Activated CD8-positive, alpha-beta T cell treated with anti-CD3 and anti-CD28 coated beads for 36 hours (primary cell): ENCODE measurements around the gene TMCO4. TPM values are rescaled to one million over a fixed set of nuclear protein-coding genes. Genes with fewer than 3 reads are reported as not detected.
A peak's percentile ranks its signal among the peaks of the same experiment; 100 is the strongest.

Experiments used
- ATAC-seq: fragments of 200-7000 bp; cut with Tn5 transposase; one replicate; pipeline ENCODE4 v1.10.0; 2021; ENCODE audit warnings: mild to moderate bottlenecking, moderate library complexity
- CTCF ChIA-PET: fragments of 350-600 bp; sonication (Branson Sonifier 250); formaldehyde crosslinking; loops from one replicate; lab custom pipeline; 2021; ENCODE audit warnings: antibody characterized with exemption; lab: Charles Lee
- POLR2A ChIA-PET: fragments of 350-600 bp; sonication (Branson Sonifier 250); formaldehyde crosslinking; loops from one replicate; lab custom pipeline; 2021; ENCODE audit warnings: antibody characterized with exemption; lab: Charles Lee
- DNase-seq: peaks from one replicate; pipeline ENCODE4 v3.0.0-alpha.2; 2020
- H3K27ac Mint-ChIP-seq: one replicate; pipeline ENCODE4 v1.8.0; 2021; ENCODE audit warnings: mild to moderate bottlenecking, mixed read lengths
- H3K27me3 Mint-ChIP-seq: one replicate; pipeline ENCODE4 v1.8.0; 2021; ENCODE audit warnings: mixed read lengths
- H3K36me3 Mint-ChIP-seq: one replicate; pipeline ENCODE4 v1.8.0; 2021; ENCODE audit warnings: low read depth, mixed read lengths
- H3K4me1 Mint-ChIP-seq: one replicate; pipeline ENCODE4 v1.8.0; 2021; ENCODE audit warnings: low read depth, mixed read lengths
- H3K4me3 Mint-ChIP-seq: one replicate; pipeline ENCODE4 v1.8.0; 2021; ENCODE audit warnings: mild to moderate bottlenecking, moderate library complexity, mixed read lengths
- H3K9me3 Mint-ChIP-seq: one replicate; pipeline ENCODE4 v1.8.0; 2021; ENCODE audit warnings: mixed read lengths
- intact Hi-C: fragments of 100-400 bp; cut with micrococcal nuclease; formaldehyde crosslinking; loops from one replicate; pipeline ENCODE4 v1.10.0; 2022
- total RNA-seq, 2 experiments: library from RNA; stranded (reverse); gene quantifications; one replicate each; pipeline ENCODE4 v1.2.3, GENCODE V29; 2021
- TF ChIP-seq, protein P1 (sequence below): fragments of 200-600 bp; IDR thresholded peaks from one replicate; pipeline ENCODE4 v1.8.0; 2022; ENCODE audit warnings: antibody characterized with exemption, mild to moderate bottlenecking

TMCO4 gene
- total RNA-seq, 2 experiments from 2014 or later, result 10.8 to 13.2 TPM

DNA sequence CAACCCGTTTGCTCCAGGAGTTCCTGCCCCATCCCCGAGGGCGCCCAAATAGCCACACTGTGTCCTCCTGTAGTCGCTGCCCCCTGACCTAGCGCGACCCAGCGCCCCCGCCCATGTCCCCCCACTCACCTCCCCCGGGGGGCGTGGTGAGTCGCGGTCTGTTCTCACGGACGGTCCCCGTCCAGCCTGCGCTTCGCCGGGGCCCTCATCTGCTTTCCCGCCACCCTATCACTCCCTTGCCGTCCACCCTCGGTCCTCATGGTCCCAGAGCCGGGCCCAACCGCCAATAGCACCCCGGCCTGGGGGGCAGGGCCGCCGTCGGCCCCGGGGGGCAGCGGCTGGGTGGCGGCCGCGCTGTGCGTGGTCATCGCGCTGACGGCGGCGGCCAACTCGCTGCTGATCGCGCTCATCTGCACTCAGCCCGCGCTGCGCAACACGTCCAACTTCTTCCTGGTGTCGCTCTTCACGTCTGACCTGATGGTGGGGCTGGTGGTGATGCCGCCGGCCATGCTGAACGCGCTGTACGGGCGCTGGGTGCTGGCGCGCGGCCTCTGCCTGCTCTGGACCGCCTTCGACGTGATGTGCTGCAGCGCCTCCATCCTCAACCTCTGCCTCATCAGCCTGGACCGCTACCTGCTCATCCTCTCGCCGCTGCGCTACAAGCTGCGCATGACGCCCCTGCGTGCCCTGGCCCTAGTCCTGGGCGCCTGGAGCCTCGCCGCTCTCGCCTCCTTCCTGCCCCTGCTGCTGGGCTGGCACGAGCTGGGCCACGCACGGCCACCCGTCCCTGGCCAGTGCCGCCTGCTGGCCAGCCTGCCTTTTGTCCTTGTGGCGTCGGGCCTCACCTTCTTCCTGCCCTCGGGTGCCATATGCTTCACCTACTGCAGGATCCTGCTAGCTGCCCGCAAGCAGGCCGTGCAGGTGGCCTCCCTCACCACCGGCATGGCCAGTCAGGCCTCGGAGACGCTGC, 133.9 kb downstream of the TMCO4 start:
- H3K27me3 Mint-ChIP-seq, result peaks cover 26% of the 10 kb centered on the region
- intact Hi-C loops, result no loop called here
- TF ChIP-seq, protein P1, sequence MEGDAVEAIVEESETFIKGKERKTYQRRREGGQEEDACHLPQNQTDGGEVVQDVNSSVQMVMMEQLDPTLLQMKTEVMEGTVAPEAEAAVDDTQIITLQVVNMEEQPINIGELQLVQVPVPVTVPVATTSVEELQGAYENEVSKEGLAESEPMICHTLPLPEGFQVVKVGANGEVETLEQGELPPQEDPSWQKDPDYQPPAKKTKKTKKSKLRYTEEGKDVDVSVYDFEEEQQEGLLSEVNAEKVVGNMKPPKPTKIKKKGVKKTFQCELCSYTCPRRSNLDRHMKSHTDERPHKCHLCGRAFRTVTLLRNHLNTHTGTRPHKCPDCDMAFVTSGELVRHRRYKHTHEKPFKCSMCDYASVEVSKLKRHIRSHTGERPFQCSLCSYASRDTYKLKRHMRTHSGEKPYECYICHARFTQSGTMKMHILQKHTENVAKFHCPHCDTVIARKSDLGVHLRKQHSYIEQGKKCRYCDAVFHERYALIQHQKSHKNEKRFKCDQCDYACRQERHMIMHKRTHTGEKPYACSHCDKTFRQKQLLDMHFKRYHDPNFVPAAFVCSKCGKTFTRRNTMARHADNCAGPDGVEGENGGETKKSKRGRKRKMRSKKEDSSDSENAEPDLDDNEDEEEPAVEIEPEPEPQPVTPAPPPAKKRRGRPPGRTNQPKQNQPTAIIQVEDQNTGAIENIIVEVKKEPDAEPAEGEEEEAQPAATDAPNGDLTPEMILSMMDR, result no peak
- DNase-seq, result no peak
- H3K9me3 Mint-ChIP-seq, result no peaks in the 10 kb centered on the region
- ATAC-seq, result peak; percentile 28
- POLR2A ChIA-PET, result interaction anchor here (2.7 kb wide), 1 partner anchor 12 kb away, joined by 8 read pairs; no protein-coding TSS in a partner anchor
- no peaks in the 10 kb centered on the region for H3K36me3 Mint-ChIP-seq
- CTCF ChIA-PET, result interaction anchor here (2.0 kb wide), 1 partner anchor 39 kb away, joined by 5 read pairs; no protein-coding TSS in a partner anchor
- peaks cover 12% of the 10 kb centered on the region for H3K4me1 Mint-ChIP-seq
- no peak overlapping the region for H3K27ac Mint-ChIP-seq
- peak overlapping the region; percentile 43 for H3K4me3 Mint-ChIP-seq

DNA sequence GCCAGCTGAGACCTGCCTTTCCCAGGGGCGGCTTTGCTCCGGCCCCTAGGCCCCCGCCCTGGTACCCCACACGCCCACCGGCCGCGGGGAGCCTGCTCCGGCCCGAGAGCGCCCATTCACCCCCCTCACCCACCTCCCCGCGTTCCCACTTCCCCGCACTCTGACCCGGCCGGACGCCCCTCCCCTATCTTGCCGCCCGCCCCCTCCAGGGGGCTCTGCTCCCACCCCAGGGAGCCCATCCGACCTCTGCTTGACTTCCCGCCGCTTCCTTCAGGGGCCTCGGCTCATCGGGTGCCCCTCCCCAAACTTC, 134.6 kb downstream of the TMCO4 start:
- H3K27me3 Mint-ChIP-seq, result peaks cover 28% of the 10 kb centered on the region
- H3K27ac Mint-ChIP-seq, result no peak overlapping the region
- peaks cover 12% of the 10 kb centered on the region for H3K4me1 Mint-ChIP-seq
- no peak for ATAC-seq
- intact Hi-C loops, result no loop called here
- TF ChIP-seq, protein P1, result no peak
- H3K4me3 Mint-ChIP-seq, result peak overlapping the region; percentile 41
- no peaks in the 10 kb centered on the region for H3K36me3 Mint-ChIP-seq
- POLR2A ChIA-PET, result no interaction called here
- H3K9me3 Mint-ChIP-seq, result no peaks in the 10 kb centered on the region
- CTCF ChIA-PET, result interaction anchor here (2.0 kb wide), 1 partner anchor 39 kb away, joined by 5 read pairs; no protein-coding TSS in a partner anchor
- DNase-seq, result no peak

DNA sequence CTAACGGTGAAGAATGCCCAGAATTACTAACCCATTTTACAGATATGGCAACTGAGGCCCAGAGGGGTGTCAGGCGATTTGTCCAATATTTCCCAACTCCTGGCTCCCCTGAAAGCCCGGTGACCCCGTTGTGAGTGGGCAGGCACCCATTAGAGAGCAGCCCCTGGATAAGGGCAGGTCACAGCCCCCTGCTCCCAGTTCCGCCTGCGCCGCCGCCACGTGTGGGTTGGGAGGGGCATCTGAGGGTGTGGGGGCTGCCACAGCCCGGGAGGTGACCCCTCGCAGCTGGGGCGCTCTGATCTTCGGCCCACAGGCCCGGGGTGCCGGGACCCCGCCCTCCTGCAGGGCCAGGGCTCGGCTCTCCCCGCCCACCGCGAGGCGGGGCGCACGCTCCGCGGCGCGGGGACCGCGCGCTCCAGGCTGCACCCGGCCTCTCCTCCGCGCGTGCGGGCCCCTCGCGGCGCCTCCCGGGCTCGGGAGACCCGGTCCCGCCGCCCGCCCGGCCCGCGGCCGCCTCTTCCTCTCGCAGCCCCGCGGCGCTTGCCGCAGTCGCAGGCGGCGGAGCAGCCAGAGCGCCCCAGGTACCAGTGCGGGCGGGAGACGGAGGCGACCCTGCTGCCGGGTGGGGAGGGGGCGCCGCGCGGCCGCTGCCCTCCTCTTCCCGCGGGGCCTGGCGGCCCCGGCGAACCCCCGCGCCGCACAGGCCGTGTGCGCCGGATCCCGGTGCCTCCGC, 135.1 kb downstream of the TMCO4 start, which contains the start of gene HTR6:
Gene HTR6, plus strand, starts transcription at position 423 of the 733 bp plus-strand sequence. CDS start 879 bp downstream, outside the sequence.
- Mint-ChIP-seq H3K36me3 (no peaks in the 10 kb centered on the region), H3K4me3 (peak within 1 kb of the TSS; percentile 41), H3K27me3 (peaks cover 28% of the 10 kb centered on the region), H3K27ac (no peak within 1 kb of the TSS), H3K9me3 (no peaks in the 10 kb centered on the region), H3K4me1 (peaks cover 15% of the 10 kb centered on the region)
- TF ChIP-seq, protein P1, result no peak
- intact Hi-C loops, result no loop called here
- POLR2A ChIA-PET, result no interaction called here
- CTCF ChIA-PET, result interaction anchor here (1.2 to 2.9 kb wide), 3 partner anchors 11 to 82 kb away, joined by 3 to 26 read pairs (median 5); no protein-coding TSS in a partner anchor
- no peak for ATAC-seq
- DNase-seq, result no peak

DNA sequence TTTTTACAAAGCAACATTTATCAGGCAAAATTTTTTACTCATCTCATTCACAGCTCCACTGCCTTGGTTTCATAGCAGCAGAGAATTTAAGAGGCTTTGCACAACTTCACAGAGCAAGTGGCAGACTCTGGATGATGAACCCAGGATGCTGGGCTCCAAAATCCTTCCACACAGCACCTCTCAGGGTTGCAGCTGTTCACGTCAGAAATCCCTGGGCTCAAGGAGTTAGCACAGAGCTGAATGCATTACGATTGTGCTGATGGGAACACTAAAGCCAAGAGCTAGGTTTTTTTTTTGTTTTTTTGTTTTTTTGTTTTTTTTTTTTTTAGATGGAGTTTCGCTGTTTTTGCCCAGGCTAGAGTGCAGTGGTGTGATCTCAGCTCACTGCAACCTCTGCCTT, 137.4 kb downstream of the TMCO4 start:
- CTCF ChIA-PET, result interaction anchor here (0.5 to 4.3 kb wide), 56 partner anchors 8 to 651 kb away, joined by 3 to 137 read pairs (median 4); partner anchors contain the start of genes AKR7A2, AKR7A3, EMC1 and MRTO4
- H3K4me3 Mint-ChIP-seq, result no peak overlapping the region
- peaks cover 28% of the 10 kb centered on the region for H3K27me3 Mint-ChIP-seq
- no peaks in the 10 kb centered on the region for H3K9me3 Mint-ChIP-seq
- POLR2A ChIA-PET, result interaction anchor here (1.8 kb wide), 1 partner anchor 16 kb away, joined by 6 read pairs; no protein-coding TSS in a partner anchor
- peaks cover 22% of the 10 kb centered on the region for H3K4me1 Mint-ChIP-seq
- intact Hi-C loops, result no loop called here
- ATAC-seq, result no peak
- DNase-seq, result no peak
- no peaks in the 10 kb centered on the region for H3K36me3 Mint-ChIP-seq
- no peak overlapping the region for H3K27ac Mint-ChIP-seq
- TF ChIP-seq, protein P1, result no peak
